Measurements from ENCODE around the gene CFAP69.

DNA sequence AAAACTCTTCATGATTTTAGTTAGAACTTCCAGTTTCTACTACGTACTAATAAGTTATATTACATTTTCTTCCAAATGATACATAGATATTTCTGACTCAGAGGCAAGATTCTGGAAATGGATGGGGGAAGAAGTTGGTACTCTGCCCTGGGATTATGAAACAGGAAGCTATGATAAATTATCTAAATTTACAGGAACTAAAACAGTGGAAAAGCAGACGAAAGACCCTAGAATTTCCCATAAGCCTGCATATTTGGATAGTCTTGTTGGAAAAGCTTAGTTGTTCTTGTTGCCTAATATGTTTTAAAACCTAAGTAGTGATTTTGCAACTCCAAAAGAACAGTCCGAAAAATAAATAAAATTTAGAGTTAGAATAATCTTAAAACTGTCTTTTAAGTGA is 21.8 kb downstream of the CFAP69 start:
- TF ChIP-seq, protein P1, sequence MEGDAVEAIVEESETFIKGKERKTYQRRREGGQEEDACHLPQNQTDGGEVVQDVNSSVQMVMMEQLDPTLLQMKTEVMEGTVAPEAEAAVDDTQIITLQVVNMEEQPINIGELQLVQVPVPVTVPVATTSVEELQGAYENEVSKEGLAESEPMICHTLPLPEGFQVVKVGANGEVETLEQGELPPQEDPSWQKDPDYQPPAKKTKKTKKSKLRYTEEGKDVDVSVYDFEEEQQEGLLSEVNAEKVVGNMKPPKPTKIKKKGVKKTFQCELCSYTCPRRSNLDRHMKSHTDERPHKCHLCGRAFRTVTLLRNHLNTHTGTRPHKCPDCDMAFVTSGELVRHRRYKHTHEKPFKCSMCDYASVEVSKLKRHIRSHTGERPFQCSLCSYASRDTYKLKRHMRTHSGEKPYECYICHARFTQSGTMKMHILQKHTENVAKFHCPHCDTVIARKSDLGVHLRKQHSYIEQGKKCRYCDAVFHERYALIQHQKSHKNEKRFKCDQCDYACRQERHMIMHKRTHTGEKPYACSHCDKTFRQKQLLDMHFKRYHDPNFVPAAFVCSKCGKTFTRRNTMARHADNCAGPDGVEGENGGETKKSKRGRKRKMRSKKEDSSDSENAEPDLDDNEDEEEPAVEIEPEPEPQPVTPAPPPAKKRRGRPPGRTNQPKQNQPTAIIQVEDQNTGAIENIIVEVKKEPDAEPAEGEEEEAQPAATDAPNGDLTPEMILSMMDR (IDR thresholded peaks at IDR 0.05; ENCODE audit: insufficient read depth, low read depth, low read length): no peak
- TF ChIP-seq EZH2 (IDR thresholded peaks at IDR 0.05; ENCODE audit: insufficient read depth, low read length): no peak

Data from astrocyte (in vitro differentiated cells and primary cell).